Measurements from ENCODE around the gene KIAA0513.

The KIAA0513 gene

DNA sequence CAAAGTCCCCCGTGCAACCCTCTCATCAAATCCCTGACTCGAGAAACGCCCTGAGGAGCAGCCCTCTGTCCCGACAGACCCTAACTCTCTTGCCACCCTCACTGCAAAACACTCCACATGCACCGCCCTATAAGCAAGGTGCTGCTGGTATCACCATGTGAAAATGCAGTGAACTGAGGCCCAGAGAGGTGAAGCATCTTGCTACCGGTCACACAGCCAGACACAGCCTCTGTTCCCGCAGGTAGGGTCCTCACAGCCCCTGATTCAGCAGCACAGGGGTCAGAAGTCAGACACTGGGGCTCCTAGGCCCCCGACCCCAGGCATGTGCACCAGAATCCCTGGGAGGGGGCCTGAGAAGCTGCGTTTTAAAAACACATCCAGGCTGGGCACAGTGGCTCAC is 83.6 kb downstream of the KIAA0513 start:
- Histone ChIP-seq H3K27me3 (ENCODE audit: low read length) (no peaks in the 10 kb centered on the region), H2AFZ (ENCODE audit: low read depth, low read length, severe bottlenecking) (no peak overlapping the region), H4K20me1 (ENCODE audit: low read depth, low read length) (no peaks in the 10 kb centered on the region), H3K27ac (ENCODE audit: low read depth, low read length) (no peak overlapping the region), H3K4me2 (ENCODE audit: low read depth, low read length, poor library complexity, severe bottlenecking) (no peak overlapping the region), H3K9me2 (replicated peaks; ENCODE audit: insufficient read depth, low read length) (no peaks in the 10 kb centered on the region), H3K9ac (ENCODE audit: low read length) (no peak overlapping the region), H3F3A (ENCODE audit: insufficient read depth) (no peaks in the 10 kb centered on the region), H3K4me3 (ENCODE audit: insufficient read depth, low read length, poor library complexity, severe bottlenecking) (no peak overlapping the region), H3K36me3 (ENCODE audit: low read length) (no peaks in the 10 kb centered on the region), H3K79me2 (ENCODE audit: insufficient read depth, low read length) (no peaks in the 10 kb centered on the region), H3K9me3 (ENCODE audit: insufficient read depth, low read length) (no peaks in the 10 kb centered on the region)
- TF ChIP-seq, protein P1, sequence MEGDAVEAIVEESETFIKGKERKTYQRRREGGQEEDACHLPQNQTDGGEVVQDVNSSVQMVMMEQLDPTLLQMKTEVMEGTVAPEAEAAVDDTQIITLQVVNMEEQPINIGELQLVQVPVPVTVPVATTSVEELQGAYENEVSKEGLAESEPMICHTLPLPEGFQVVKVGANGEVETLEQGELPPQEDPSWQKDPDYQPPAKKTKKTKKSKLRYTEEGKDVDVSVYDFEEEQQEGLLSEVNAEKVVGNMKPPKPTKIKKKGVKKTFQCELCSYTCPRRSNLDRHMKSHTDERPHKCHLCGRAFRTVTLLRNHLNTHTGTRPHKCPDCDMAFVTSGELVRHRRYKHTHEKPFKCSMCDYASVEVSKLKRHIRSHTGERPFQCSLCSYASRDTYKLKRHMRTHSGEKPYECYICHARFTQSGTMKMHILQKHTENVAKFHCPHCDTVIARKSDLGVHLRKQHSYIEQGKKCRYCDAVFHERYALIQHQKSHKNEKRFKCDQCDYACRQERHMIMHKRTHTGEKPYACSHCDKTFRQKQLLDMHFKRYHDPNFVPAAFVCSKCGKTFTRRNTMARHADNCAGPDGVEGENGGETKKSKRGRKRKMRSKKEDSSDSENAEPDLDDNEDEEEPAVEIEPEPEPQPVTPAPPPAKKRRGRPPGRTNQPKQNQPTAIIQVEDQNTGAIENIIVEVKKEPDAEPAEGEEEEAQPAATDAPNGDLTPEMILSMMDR (IDR thresholded peaks at IDR 0.05; ENCODE audit: insufficient read depth, low read length, poor library complexity, severe bottlenecking): no peak
- TF ChIP-seq EZH2phosphoT487 (conservative IDR thresholded peaks at IDR 0.05; ENCODE audit: low read length): no peak

DNA sequence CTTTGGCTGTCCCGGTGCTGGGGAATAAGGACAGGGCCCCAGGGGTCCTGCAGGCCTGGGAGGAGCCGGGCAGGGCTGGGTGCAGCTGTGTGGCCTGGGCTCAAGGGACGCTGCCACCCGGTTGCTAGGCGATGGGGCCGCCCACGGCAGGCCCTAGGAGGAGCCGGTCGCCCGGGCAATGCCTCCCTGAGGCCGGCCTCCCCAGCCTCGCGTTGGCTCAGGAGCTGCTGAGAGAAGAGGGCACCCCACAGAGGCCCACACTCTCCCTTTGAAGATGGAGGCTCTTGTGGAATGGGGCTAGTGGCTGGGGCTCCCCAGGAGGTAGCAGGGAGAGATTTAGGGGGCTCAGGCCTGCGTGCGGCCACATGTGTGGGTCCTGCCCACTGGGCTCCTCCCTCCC is 84.8 kb downstream of the KIAA0513 start, which contains the start of gene CIBAR2:
Gene CIBAR2, minus strand, starts transcription at position 109 of the 400 bp plus-strand sequence. CDS start 120 bp downstream, outside the sequence.
- Histone ChIP-seq H3K9ac (ENCODE audit: low read length) (no peak within 1 kb of the TSS), H4K20me1 (ENCODE audit: low read depth, low read length) (no peaks in the 10 kb centered on the region), H3F3A (ENCODE audit: insufficient read depth) (no peaks in the 10 kb centered on the region), H3K9me2 (replicated peaks; ENCODE audit: insufficient read depth, low read length) (no peaks in the 10 kb centered on the region), H3K27ac (ENCODE audit: low read depth, low read length) (no peak within 1 kb of the TSS), H3K79me2 (ENCODE audit: insufficient read depth, low read length) (no peaks in the 10 kb centered on the region), H3K27me3 (ENCODE audit: low read length) (no peaks in the 10 kb centered on the region), H3K9me3 (ENCODE audit: insufficient read depth, low read length) (no peaks in the 10 kb centered on the region), H3K4me2 (ENCODE audit: low read depth, low read length, poor library complexity, severe bottlenecking) (no peak within 1 kb of the TSS), H3K36me3 (ENCODE audit: low read length) (no peaks in the 10 kb centered on the region), H3K4me3 (ENCODE audit: insufficient read depth, low read length, poor library complexity, severe bottlenecking) (no peak within 1 kb of the TSS), H2AFZ (ENCODE audit: low read depth, low read length, severe bottlenecking) (no peak within 1 kb of the TSS)
- no peak for TF ChIP-seq EZH2phosphoT487 (conservative IDR thresholded peaks at IDR 0.05; ENCODE audit: low read length)
- TF ChIP-seq, protein P1 (IDR thresholded peaks at IDR 0.05; ENCODE audit: insufficient read depth, low read length, poor library complexity, severe bottlenecking): no peak

DNA sequence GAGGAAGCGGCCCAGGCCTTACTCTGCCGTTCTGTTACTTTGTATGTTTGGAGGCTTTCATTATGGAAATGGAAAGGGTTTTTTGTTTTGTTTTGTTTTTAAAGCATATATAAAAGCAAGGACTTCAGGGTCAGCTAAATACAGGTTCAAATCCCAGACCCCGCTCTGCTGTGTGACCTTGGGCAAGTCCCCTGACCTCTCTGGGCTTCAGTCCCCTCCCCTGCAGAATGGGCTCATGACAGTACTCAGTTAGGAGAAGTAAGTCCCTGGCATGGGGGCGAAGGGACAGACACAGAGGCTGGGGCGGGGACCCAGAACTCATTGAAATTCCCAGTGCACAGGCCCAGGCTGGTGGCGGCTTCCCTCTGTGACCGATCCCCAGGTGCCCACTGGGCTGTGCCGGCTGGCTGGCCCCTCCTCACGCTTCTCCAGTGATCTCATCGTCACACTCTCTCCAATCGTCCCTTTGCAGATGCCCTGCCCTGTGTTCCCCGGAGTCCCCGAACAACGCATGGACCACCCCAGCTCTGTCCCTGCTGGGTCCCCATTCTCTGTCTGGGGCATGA is 85.7 kb downstream of the KIAA0513 start:
- Histone ChIP-seq H3K9ac (ENCODE audit: low read length) (no peak overlapping the region), H3K27me3 (ENCODE audit: low read length) (no peaks in the 10 kb centered on the region), H3K27ac (ENCODE audit: low read depth, low read length) (no peak overlapping the region), H4K20me1 (ENCODE audit: low read depth, low read length) (no peaks in the 10 kb centered on the region), H3K4me2 (ENCODE audit: low read depth, low read length, poor library complexity, severe bottlenecking) (no peak overlapping the region), H3K4me3 (ENCODE audit: insufficient read depth, low read length, poor library complexity, severe bottlenecking) (no peak overlapping the region), H3K36me3 (ENCODE audit: low read length) (no peaks in the 10 kb centered on the region), H3K9me3 (ENCODE audit: insufficient read depth, low read length) (no peaks in the 10 kb centered on the region), H3K9me2 (replicated peaks; ENCODE audit: insufficient read depth, low read length) (no peaks in the 10 kb centered on the region), H3K79me2 (ENCODE audit: insufficient read depth, low read length) (no peaks in the 10 kb centered on the region), H2AFZ (ENCODE audit: low read depth, low read length, severe bottlenecking) (no peak overlapping the region), H3F3A (ENCODE audit: insufficient read depth) (no peaks in the 10 kb centered on the region)
- TF ChIP-seq, protein P1 (IDR thresholded peaks at IDR 0.05; ENCODE audit: insufficient read depth, low read length, poor library complexity, severe bottlenecking): no peak
- no peak for TF ChIP-seq EZH2phosphoT487 (conservative IDR thresholded peaks at IDR 0.05; ENCODE audit: low read length)
